Measurements from ENCODE around the gene MAPKAPK5.
"Not testable (repeated sequence)": the region's sequence is repeated elsewhere in the genome, so short reads cannot be mapped to it uniquely, and the experiment has no call there.

MAPKAPK5 gene

DNA sequence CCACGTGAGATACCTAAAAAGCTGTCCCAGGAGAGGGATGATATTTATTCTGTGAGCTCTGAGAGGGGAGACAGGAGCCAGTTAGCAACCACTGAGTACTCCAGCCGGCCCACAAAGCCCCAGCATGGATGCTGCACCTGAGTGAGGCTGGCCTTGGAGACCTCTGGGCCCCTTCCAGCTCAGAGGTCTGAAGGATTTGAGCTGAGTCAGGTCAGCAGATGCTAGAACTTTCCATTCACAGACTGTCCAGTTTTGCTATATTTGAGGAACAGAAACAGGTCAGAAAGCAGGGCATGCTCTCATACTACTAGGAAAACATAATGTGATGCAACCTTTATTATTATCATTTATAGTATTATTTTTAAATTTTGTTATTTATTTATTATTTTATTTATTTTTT is 15.0 kb upstream of the MAPKAPK5 start:
- DNase-seq: no peak
- Histone ChIP-seq H3K27me3 (replicated peaks; ENCODE audit: control insufficient read depth, insufficient read depth, low read length, poor library complexity, severe bottlenecking) (no peaks in the 10 kb centered on the region), H3K4me1 (ENCODE audit: control insufficient read depth, insufficient read depth, low read length, poor library complexity, severe bottlenecking) (no peaks in the 10 kb centered on the region), H3K36me3 (ENCODE audit: control insufficient read depth, insufficient read depth, low read length) (no peaks in the 10 kb centered on the region), H3K27ac (ENCODE audit: insufficient read depth, low read length, poor library complexity, severe bottlenecking) (no peak overlapping the region), H3K9me3 (ENCODE audit: control insufficient read depth, low read length) (no peaks in the 10 kb centered on the region), H3K4me3 (ENCODE audit: insufficient read depth, low read depth, low read length, poor library complexity, severe bottlenecking) (no peak overlapping the region)

DNA sequence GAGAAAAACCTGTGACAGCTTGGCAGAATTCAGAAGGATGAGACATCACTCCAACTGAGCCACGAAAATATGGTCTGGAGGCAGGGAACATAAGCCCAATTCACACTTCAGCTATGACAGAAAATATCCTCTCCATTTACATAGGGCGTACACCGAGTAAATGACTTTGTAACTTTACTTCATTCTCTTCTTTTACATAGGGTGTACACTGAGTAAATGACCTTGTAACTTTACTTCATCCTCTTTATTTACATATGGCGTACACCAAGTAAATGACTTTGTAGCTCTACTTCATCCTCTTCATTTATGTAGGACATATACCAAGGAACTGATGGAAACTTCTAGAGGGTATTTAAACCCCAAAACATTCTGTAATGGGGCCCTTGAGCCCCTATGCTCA is 14.1 kb upstream of the MAPKAPK5 start:
- no peak for DNase-seq
- Histone ChIP-seq H3K9me3 (ENCODE audit: control insufficient read depth, low read length) (no peaks in the 10 kb centered on the region), H3K36me3 (ENCODE audit: control insufficient read depth, insufficient read depth, low read length) (no peaks in the 10 kb centered on the region), H3K4me3 (ENCODE audit: insufficient read depth, low read depth, low read length, poor library complexity, severe bottlenecking) (no peak overlapping the region), H3K4me1 (ENCODE audit: control insufficient read depth, insufficient read depth, low read length, poor library complexity, severe bottlenecking) (no peaks in the 10 kb centered on the region), H3K27ac (ENCODE audit: insufficient read depth, low read length, poor library complexity, severe bottlenecking) (no peak overlapping the region), H3K27me3 (replicated peaks; ENCODE audit: control insufficient read depth, insufficient read depth, low read length, poor library complexity, severe bottlenecking) (no peaks in the 10 kb centered on the region)

DNA sequence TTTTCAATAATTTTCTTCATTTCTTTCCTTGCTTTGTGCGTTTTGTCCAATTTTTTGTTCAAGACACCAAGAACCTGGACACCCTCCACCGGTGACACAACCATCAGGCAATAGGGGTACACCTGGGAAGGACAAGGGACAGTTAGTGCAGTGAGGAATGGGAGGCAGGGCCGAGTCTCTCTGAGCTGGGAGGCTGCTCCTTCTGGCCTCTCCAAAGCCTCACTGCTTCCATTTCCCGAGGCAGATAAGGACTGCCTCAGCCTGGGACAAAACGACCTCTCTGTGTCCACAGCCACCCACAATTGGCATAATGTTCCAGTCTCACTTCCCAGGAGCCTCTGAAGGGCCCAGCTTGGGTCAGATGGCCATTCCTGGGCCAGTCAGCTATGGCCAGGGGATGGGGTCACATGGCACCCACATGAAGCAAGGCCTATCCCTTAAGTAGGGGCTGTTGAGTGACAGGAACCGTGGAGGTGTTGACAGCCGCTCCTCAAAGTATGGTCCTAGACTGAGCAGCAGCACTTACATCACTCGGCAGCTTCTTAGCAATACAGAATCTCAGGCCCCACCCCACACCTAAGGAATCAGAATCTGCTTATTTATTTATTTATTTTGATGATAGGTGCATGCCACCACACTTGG is 13.6 kb upstream of the MAPKAPK5 start:
- no peaks in the 10 kb centered on the region for H3K27me3 ChIP-seq (replicated peaks; ENCODE audit: control insufficient read depth, insufficient read depth, low read length, poor library complexity, severe bottlenecking)

DNA sequence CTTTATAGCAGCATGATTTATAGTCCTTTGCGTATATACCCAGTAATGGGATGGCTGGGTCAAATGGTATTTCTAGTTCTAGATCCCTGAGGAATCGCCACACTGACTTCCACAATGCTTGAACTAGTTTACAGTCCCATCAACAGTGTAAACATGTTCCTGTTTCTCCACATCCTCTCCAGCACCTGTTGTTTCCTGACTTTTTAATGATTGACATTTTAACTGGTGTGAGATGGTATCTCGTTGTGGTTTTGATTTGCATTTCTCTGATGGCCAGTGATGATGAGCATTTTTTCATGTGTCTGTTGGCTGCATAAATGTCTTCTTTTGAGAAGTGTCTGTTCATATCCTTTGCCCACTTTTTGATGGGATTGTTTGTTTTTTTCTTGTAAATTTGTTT is 12.4 kb upstream of the MAPKAPK5 start:
- DNase-seq; H3K4me1 ChIP-seq (ENCODE audit: control insufficient read depth, insufficient read depth, low read length, poor library complexity, severe bottlenecking); H3K27me3 ChIP-seq (replicated peaks; ENCODE audit: control insufficient read depth, insufficient read depth, low read length, poor library complexity, severe bottlenecking); H3K27ac ChIP-seq (ENCODE audit: insufficient read depth, low read length, poor library complexity, severe bottlenecking); H3K4me3 ChIP-seq (ENCODE audit: insufficient read depth, low read depth, low read length, poor library complexity, severe bottlenecking); H3K9me3 ChIP-seq (ENCODE audit: control insufficient read depth, low read length); H3K36me3 ChIP-seq (ENCODE audit: control insufficient read depth, insufficient read depth, low read length): not testable (repeated sequence)

More for the DNA sequence above, 13.6 kb upstream of the MAPKAPK5 start:
- Histone ChIP-seq H3K9me3 (ENCODE audit: control insufficient read depth, low read length) (no peaks in the 10 kb centered on the region), H3K27ac (ENCODE audit: insufficient read depth, low read length, poor library complexity, severe bottlenecking) (no peak overlapping the region), H3K4me3 (ENCODE audit: insufficient read depth, low read depth, low read length, poor library complexity, severe bottlenecking) (no peak overlapping the region), H3K4me1 (ENCODE audit: control insufficient read depth, insufficient read depth, low read length, poor library complexity, severe bottlenecking) (no peaks in the 10 kb centered on the region), H3K36me3 (ENCODE audit: control insufficient read depth, insufficient read depth, low read length) (no peaks in the 10 kb centered on the region)
- no peak for DNase-seq

DNA sequence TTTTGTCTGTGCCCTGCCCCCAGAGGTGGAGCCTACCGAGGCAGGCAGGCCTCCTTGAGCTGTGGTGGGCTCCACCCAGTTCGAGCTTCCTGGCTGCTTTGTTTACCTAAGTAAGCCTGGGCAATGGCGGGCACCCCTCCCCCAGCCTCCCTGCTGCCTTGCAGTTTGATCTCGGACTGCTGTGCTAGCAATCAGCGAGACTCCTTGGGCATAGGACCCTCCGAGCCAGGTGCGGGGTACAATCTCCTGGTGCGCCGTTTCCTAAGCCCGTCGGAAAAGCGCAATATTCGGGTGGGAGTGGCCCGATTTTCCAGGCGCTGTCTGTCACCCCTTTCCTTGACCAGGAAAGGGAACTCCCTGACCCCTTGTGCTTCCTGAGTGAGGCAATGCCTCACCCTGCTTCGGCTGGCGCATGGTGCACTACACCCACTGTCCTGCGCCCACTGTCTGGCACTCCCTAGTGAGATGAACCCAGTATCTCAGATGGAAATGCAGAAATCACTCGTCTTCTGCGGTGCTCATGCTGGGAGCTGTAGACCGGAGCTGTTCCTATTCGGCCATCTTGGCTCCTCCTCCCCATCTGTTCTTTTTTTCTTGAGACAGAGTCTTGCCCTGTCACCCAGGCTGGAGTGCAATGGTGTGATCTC is 7.2 kb upstream of the MAPKAPK5 start:
- H3K9me3 ChIP-seq (ENCODE audit: control insufficient read depth, low read length); H3K4me1 ChIP-seq (ENCODE audit: control insufficient read depth, insufficient read depth, low read length, poor library complexity, severe bottlenecking); DNase-seq; H3K27me3 ChIP-seq (replicated peaks; ENCODE audit: control insufficient read depth, insufficient read depth, low read length, poor library complexity, severe bottlenecking); H3K4me3 ChIP-seq (ENCODE audit: insufficient read depth, low read depth, low read length, poor library complexity, severe bottlenecking); H3K27ac ChIP-seq (ENCODE audit: insufficient read depth, low read length, poor library complexity, severe bottlenecking); H3K36me3 ChIP-seq (ENCODE audit: control insufficient read depth, insufficient read depth, low read length): not testable (repeated sequence)

DNA sequence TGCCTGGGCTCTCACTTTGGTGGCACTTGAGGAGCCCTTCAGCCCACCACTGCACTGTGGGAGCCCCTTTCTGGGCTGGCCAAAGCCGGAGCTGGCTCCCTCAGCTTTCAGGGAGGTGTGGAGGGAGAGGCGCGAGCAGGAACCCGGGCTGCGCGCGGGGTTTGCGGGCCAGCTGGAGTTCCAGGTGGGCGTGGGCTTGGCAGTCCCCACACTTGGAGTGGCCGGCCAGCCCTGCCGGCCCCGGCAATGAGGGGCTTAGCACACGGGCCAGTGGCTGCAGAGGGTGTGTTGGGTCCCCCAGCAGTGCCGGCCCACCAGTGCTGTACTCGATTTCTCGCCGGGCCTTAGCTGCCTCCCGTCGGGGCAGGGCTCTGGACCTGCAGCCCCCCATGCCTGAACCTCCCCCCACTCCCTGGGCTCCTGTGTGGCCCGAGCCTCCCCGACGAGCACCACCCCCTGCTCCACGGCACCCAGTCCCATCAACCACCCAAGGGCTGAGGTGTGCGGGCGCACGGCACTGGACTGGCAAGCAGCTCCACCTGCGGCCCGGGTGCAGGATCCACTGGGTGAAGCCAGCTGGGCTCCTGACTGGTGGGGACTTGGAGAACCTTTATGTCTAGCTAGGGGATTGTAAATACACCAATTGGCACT is 6.4 kb upstream of the MAPKAPK5 start:
- not testable (repeated sequence) for H3K27me3 ChIP-seq (replicated peaks; ENCODE audit: control insufficient read depth, insufficient read depth, low read length, poor library complexity, severe bottlenecking); H3K27ac ChIP-seq (ENCODE audit: insufficient read depth, low read length, poor library complexity, severe bottlenecking); H3K9me3 ChIP-seq (ENCODE audit: control insufficient read depth, low read length); H3K4me3 ChIP-seq (ENCODE audit: insufficient read depth, low read depth, low read length, poor library complexity, severe bottlenecking); H3K4me1 ChIP-seq (ENCODE audit: control insufficient read depth, insufficient read depth, low read length, poor library complexity, severe bottlenecking); DNase-seq; H3K36me3 ChIP-seq (ENCODE audit: control insufficient read depth, insufficient read depth, low read length)

DNA sequence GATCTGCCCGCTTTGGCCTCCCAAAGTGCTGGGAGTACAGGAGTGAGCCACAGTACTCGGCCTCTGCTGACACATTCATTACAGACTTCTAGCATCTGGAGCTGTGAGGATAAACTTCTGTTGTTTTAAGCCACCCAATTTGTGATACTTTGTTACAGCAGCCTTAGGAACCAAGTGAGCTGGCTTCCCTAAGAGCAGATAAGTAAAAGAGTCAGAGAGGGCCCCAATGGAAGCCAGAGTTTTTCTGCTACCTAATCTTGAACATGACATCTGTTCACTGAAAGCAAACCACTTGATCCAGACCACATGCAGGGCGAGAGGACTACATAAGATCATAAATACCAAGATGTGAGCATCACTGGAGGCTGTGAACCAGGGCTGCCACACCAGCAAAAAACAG is 3.7 kb upstream of the MAPKAPK5 start:
- Histone ChIP-seq H3K4me1 (ENCODE audit: control insufficient read depth, insufficient read depth, low read length, poor library complexity, severe bottlenecking) (peaks cover 20% of the 10 kb centered on the region), H3K36me3 (ENCODE audit: control insufficient read depth, insufficient read depth, low read length) (no peaks in the 10 kb centered on the region), H3K4me3 (ENCODE audit: insufficient read depth, low read depth, low read length, poor library complexity, severe bottlenecking) (no peak overlapping the region), H3K27me3 (replicated peaks; ENCODE audit: control insufficient read depth, insufficient read depth, low read length, poor library complexity, severe bottlenecking) (no peaks in the 10 kb centered on the region), H3K27ac (ENCODE audit: insufficient read depth, low read length, poor library complexity, severe bottlenecking) (no peak overlapping the region), H3K9me3 (ENCODE audit: control insufficient read depth, low read length) (no peaks in the 10 kb centered on the region)
- DNase-seq: no peak

DNA sequence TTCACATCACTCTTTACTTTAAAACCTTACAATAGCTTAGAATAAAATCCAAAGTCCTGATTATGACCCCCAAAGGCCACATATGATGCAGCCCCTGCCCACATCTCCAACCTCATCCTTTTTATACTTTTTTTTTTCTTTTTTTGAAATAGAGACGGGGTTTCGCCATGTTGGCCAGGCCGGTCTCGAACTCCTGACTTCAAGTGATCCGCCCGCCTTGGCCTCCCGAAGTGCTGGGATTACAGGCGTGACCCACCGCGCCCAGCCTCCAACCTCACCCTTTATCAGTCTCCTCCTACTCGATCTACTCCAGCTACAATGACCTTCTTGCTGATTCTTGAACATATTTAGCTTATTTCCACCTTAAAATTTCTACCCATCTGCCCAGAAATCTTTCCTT is 1.2 kb upstream of the MAPKAPK5 start:
- no peak for DNase-seq
- Histone ChIP-seq H3K36me3 (ENCODE audit: control insufficient read depth, insufficient read depth, low read length) (no peaks in the 10 kb centered on the region), H3K4me1 (ENCODE audit: control insufficient read depth, insufficient read depth, low read length, poor library complexity, severe bottlenecking) (peaks cover 26% of the 10 kb centered on the region), H3K9me3 (ENCODE audit: control insufficient read depth, low read length) (no peaks in the 10 kb centered on the region), H3K4me3 (ENCODE audit: insufficient read depth, low read depth, low read length, poor library complexity, severe bottlenecking) (peak overlapping the region; percentile 81), H3K27ac (ENCODE audit: insufficient read depth, low read length, poor library complexity, severe bottlenecking) (peak overlapping the region; percentile 88), H3K27me3 (replicated peaks; ENCODE audit: control insufficient read depth, insufficient read depth, low read length, poor library complexity, severe bottlenecking) (no peaks in the 10 kb centered on the region)

DNA sequence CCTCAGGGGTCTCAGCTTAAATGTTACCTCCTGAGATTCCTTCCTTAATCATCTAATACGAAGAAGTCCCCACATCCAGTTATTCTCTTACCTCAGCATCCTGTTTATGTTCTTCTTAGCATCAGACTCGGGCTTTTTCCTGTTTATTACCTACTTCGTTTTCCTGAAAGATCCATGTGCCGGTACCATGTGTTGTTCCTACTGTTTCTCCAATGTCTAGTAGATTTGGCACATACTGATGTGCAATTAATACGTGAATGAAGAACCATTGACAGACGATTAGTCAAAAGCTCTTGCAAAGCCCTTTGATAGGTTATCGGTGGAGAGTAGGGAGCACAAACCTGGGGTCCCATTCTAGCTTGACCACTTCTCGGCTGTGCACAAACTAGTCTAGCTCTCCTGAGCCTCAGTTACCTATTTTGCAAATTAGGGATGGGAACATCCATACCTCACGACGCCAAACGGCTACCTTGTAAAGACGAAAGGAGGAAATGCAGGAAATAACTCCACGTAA is 735 bp upstream of the MAPKAPK5 start:
- Histone ChIP-seq H3K36me3 (ENCODE audit: control insufficient read depth, insufficient read depth, low read length) (no peaks in the 10 kb centered on the region), H3K27ac (ENCODE audit: insufficient read depth, low read length, poor library complexity, severe bottlenecking) (peak overlapping the region; percentile 88), H3K4me1 (ENCODE audit: control insufficient read depth, insufficient read depth, low read length, poor library complexity, severe bottlenecking) (peaks cover 25% of the 10 kb centered on the region), H3K4me3 (ENCODE audit: insufficient read depth, low read depth, low read length, poor library complexity, severe bottlenecking) (peak overlapping the region; percentile 81), H3K9me3 (ENCODE audit: control insufficient read depth, low read length) (no peaks in the 10 kb centered on the region), H3K27me3 (replicated peaks; ENCODE audit: control insufficient read depth, insufficient read depth, low read length, poor library complexity, severe bottlenecking) (no peaks in the 10 kb centered on the region)
- DNase-seq: no peak
